Gastrocnemius medialis (tissue), 4 donors: ENCODE measurements around the gene ZBTB46.

Source experiments
- POLR2A ChIP-seq, 2 donors: fragments of 450-650 bp; IDR thresholded peaks; one replicate each; pipeline ENCODE4 v1.6.1; 2017; ENCODE audit warnings: antibody characterized with exemption in 2 of 2, mild to moderate bottlenecking in 2 of 2, moderate library complexity in 2 of 2
- TF ChIP-seq, protein P1 (sequence below), 5 experiments: fragments of 450-650 bp in 3 of 5; fragments of 200-600 bp in 2 of 5; sonication (generic) in 2 of 5; IDR thresholded peaks in 4 of 5; conservative IDR thresholded peaks in 1 of 5; 1 replicate in 4 of 5; 2 replicates in 1 of 5; pipeline ENCODE4 v1.5.1; 2016 to 2019; ENCODE audit warnings: antibody characterized with exemption in 5 of 5, mild to moderate bottlenecking in 3 of 5, moderate library complexity in 3 of 5

DNA sequence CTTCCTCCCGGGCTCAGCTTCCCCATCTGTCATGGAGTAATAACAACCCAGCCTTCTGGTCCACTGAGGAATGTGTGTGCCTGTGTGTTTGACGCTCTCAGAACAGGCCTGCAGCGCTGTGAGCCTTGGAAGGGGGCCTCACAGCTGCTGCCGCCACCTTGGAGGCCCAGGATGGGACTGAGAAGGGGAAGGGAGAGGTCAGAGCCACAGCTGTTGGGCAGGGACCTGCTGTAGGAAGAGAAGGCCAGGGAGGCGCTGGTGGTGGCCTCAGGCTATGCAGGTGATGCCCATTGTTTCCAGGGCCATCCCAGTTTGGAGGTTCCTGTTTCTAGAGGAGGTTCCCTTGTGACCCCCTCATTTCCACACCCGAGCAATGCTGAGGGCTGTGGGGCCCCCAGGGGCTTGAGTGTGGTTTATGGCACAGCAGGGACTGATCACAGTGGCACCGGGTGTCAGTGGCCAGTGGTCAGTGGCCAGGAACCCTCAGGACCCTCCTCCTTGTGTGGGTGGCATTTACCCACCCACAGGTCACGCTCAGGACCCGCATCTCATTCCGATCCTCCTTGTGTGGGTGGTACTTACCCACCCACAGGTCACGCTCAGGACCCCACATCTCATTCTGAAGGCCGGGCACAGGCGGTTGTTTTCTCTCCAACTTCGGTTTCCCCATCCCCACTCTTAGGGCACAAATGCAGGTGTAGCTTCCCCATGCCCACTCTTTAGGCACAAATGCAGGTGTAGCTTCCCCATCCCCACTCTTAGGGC is 48.0 kb upstream of the ZBTB46 start:
- TF ChIP-seq, protein P1, sequence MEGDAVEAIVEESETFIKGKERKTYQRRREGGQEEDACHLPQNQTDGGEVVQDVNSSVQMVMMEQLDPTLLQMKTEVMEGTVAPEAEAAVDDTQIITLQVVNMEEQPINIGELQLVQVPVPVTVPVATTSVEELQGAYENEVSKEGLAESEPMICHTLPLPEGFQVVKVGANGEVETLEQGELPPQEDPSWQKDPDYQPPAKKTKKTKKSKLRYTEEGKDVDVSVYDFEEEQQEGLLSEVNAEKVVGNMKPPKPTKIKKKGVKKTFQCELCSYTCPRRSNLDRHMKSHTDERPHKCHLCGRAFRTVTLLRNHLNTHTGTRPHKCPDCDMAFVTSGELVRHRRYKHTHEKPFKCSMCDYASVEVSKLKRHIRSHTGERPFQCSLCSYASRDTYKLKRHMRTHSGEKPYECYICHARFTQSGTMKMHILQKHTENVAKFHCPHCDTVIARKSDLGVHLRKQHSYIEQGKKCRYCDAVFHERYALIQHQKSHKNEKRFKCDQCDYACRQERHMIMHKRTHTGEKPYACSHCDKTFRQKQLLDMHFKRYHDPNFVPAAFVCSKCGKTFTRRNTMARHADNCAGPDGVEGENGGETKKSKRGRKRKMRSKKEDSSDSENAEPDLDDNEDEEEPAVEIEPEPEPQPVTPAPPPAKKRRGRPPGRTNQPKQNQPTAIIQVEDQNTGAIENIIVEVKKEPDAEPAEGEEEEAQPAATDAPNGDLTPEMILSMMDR (IDR thresholded peaks at IDR 0.05 in 4 of 5, conservative IDR thresholded peaks at IDR 0.05 in 1 of 5): no peak
- TF ChIP-seq POLR2A (IDR thresholded peaks at IDR 0.05): no peak
